Thoracic aorta (tissue), 2 donors: ENCODE data around the gene DPP6. TPM values are rescaled to one million over a fixed set of nuclear protein-coding genes. Genes with fewer than 3 reads are reported as not detected.

ENCODE experiments used
- ATAC-seq: fragments of 150-250 bp; one replicate; pipeline ENCODE4 v1.8.0; 2017; ENCODE audit warnings: low read depth; ENCODE audit not compliant: insufficient number of reproducible peaks, low FRiP score
- DNase-seq: peaks from one replicate; pipeline ENCODE4 v3.0.0-alpha.2; 2020; ENCODE audit warnings: low spot score
- H3K27ac ChIP-seq, 2 donors: fragments of 200-600 bp; sonication (generic); 1 replicate in 1 of 2; 2 replicates in 1 of 2; pipeline ENCODE4 v1.5.1; 2016; ENCODE audit warnings: mild to moderate bottlenecking in 2 of 2, moderate library complexity in 2 of 2
- H3K27me3 ChIP-seq: fragments of 200-600 bp; sonication (generic); replicated peaks from 2 replicates; pipeline ENCODE4 v1.6.0; 2016; ENCODE audit warnings: mild to moderate bottlenecking; ENCODE audit not compliant: insufficient read depth
- H3K36me3 ChIP-seq: fragments of 200-600 bp; sonication (generic); one replicate; pipeline ENCODE4 v1.5.1; 2016
- H3K4me1 ChIP-seq, 2 donors: fragments of 200-600 bp; sonication (generic); 1 replicate in 1 of 2; 2 replicates in 1 of 2; pipeline versions ENCODE4 v1.5.1 to v1.6.0; 2016; ENCODE audit warnings: low read depth in 2 of 2, mild to moderate bottlenecking in 1 of 2; ENCODE audit not compliant: control insufficient read depth in 1 of 2
- H3K4me3 ChIP-seq: fragments of 200-600 bp; sonication (generic); 2 replicates; pipeline ENCODE4 v1.5.1; 2016; ENCODE audit warnings: mild to moderate bottlenecking
- H3K9me3 ChIP-seq: fragments of 200-600 bp; sonication (generic); 2 replicates; pipeline ENCODE4 v1.5.1; 2016
- total RNA-seq, 2 donors: library from RNA; depleted of rRNA; stranded (reverse); fragments of >200 nt; gene quantifications; one replicate each; pipeline versions ENCODE4 v1.1.0 to v1.2.3, GENCODE V29; 2016
- TF ChIP-seq, protein P1 (sequence below): fragments of 200-600 bp; sonication (generic); IDR thresholded peaks from one replicate; pipeline ENCODE4 v1.5.1; 2019; ENCODE audit warnings: antibody characterized with exemption

Gene DPP6
- total RNA-seq, 2 donors from 2014 or later = not detected

DNA sequence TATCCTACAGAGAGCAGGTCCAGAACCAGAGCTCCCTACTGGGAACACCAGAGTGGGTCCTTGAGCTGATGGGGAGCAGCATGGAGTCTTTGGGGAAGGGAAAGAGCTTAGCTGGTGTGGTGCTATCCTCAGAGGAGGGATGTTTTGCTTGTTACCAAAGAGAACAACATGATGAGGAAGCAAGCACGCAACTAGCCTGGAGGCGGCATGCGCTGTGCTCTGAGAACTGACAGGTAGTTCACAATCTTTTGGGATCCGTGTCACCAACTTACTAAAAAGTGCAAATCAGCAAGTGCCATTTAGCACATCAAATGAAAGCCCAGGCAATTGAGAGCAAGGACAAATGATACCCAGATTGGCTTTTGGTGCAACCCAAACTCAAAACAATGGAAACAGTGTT lies 257.9 kb downstream of the DPP6 start:
- no peak for ATAC-seq
- no peaks in the 10 kb centered on the region for H3K27me3 ChIP-seq
- no peak overlapping the region for H3K27ac ChIP-seq
- H3K36me3 ChIP-seq = no peaks in the 10 kb centered on the region
- DNase-seq = no peak
- TF ChIP-seq, protein P1, sequence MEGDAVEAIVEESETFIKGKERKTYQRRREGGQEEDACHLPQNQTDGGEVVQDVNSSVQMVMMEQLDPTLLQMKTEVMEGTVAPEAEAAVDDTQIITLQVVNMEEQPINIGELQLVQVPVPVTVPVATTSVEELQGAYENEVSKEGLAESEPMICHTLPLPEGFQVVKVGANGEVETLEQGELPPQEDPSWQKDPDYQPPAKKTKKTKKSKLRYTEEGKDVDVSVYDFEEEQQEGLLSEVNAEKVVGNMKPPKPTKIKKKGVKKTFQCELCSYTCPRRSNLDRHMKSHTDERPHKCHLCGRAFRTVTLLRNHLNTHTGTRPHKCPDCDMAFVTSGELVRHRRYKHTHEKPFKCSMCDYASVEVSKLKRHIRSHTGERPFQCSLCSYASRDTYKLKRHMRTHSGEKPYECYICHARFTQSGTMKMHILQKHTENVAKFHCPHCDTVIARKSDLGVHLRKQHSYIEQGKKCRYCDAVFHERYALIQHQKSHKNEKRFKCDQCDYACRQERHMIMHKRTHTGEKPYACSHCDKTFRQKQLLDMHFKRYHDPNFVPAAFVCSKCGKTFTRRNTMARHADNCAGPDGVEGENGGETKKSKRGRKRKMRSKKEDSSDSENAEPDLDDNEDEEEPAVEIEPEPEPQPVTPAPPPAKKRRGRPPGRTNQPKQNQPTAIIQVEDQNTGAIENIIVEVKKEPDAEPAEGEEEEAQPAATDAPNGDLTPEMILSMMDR = no peak
- H3K9me3 ChIP-seq = no peaks in the 10 kb centered on the region
- no peak overlapping the region for H3K4me3 ChIP-seq
- H3K4me1 ChIP-seq = no peaks in the 10 kb centered on the region

DNA sequence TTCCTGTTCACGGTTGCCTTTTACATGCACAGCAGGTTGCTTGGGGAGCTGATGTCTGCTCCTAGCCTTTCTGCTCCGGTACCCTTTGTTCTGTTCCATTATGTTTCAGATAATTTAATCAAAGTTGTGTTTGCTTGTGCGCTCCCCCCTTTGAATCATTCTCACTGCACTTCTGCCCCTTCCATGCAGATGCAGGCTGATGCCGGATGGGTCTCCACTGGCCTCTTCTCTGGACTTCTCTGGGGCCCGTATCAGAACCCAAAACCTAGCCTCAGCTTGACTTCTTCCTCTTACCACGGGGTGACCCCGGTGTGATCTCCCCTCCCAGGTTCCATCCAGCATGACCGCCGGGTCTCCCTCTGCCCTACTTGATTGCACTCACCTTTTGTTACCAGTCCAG lies 272.0 kb downstream of the DPP6 start:
- Histone ChIP-seq H3K9me3 (no peaks in the 10 kb centered on the region), H3K4me1 (no peaks in the 10 kb centered on the region), H3K27ac (no peak overlapping the region), H3K27me3 (no peaks in the 10 kb centered on the region), H3K4me3 (no peak overlapping the region), H3K36me3 (no peaks in the 10 kb centered on the region)
- TF ChIP-seq, protein P1 = no peak
- ATAC-seq = no peak
- no peak for DNase-seq

DNA sequence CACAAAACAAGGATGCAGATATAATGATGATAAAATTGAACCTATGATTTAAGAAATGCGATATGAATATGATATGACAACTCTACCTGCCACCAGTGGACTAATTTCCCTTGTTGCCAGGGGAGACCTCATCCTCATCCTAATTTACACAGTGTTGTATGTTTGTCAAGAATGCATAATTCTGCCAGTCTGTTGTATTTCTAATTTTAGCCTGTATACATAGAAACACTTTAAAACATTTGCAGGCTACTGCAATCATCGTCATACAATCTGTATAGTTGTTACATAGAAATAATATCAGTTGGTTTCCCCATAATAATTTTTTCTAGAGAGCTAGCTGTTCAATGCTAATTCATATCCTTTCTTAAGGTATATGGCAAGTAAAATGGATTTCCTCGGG lies 274.2 kb downstream of the DPP6 start:
- TF ChIP-seq, protein P1 = no peak
- Histone ChIP-seq H3K4me1 (no peaks in the 10 kb centered on the region), H3K9me3 (no peaks in the 10 kb centered on the region), H3K27me3 (no peaks in the 10 kb centered on the region), H3K4me3 (no peak overlapping the region), H3K27ac (no peak overlapping the region), H3K36me3 (no peaks in the 10 kb centered on the region)
- no peak for ATAC-seq
- DNase-seq = no peak

DNA sequence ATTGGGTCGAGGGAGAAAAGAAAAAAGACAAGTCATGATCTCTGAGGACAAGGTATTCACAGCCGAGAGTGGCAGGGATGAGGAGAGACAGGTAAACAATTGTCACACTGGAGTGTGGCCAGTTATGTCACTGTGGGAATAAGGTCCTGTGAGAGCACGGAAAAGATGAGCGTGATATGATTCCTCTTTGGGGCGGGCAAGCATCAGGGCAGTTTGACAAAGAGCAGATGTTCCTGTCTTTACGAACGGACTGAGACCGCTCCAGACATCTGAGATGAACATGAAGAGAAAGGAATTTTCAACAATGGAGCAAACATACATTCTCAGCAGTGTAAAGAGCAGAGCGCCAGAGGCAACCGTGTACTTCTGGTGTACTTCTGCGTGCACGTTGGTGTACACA lies 278.1 kb downstream of the DPP6 start:
- DNase-seq (no peak), ATAC-seq (no peak)
- no peak overlapping the region for H3K27ac ChIP-seq
- H3K36me3 ChIP-seq = no peaks in the 10 kb centered on the region
- no peaks in the 10 kb centered on the region for H3K27me3 ChIP-seq
- TF ChIP-seq, protein P1 = no peak
- H3K4me3 ChIP-seq = no peak overlapping the region
- no peaks in the 10 kb centered on the region for H3K4me1 ChIP-seq
- H3K9me3 ChIP-seq = no peaks in the 10 kb centered on the region

DNA sequence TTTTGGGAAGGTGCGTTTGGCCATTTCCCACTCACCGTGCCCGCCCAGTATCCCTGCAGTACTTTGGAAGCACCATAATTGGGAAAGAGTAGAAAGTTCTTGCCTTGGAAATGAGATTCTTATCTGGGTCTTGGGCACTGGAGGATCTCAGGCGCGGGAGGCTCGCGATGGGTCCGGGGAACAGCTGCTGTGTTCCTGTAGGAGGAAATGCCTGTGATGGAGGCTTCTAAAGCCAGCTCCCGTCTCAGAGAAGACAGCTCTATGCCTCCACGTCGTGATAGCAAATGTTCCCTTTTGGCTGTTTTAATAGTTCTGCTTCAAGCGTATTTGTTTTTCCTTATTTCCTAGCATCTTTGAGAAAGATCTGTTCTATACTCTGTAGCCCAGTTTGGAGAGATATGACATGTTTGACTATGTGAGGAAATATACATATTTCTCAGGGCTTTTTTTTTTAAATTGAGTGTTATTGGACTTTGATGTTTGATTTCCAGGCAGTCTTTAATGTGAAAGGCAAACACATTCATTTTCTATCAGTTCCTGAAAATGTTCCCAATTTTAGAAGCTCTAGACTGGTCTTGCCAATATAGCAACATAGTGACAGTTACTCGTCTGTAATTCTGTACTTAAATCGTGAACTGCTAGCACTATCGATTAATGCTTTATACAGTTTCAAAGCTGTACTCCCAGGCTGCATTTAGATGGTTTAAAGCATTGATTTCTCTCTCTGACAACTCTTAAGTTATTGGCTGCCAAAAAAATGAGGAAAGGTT lies 280.8 kb downstream of the DPP6 start:
- DNase-seq = no peak
- Histone ChIP-seq H3K4me1 (no peaks in the 10 kb centered on the region), H3K4me3 (no peak overlapping the region), H3K27ac (no peak overlapping the region), H3K27me3 (no peaks in the 10 kb centered on the region), H3K36me3 (no peaks in the 10 kb centered on the region), H3K9me3 (no peaks in the 10 kb centered on the region)
- TF ChIP-seq, protein P1 = no peak
- ATAC-seq = no peak
